SK-N-SH (cell line): ENCODE results near the gene SNRPA1. TPM values are rescaled to one million over a fixed set of nuclear protein-coding genes. Genes with fewer than 3 reads are reported as not detected.

Experiments
- CTCF ChIA-PET: fragments of 300-600, 350-600 bp; formaldehyde crosslinking; extraction: SDS; loops from one replicate; lab custom pipeline; 2021; lab: Yijun Ruan, JAX
- POLR2A ChIA-PET: fragments of 350-600 bp; sonication (Branson Sonifier 250); formaldehyde crosslinking; extraction: SDS; loops from one replicate; lab custom pipeline; 2020; ENCODE audit warnings: antibody characterized with exemption, inconsistent platforms; lab: Yijun Ruan, JAX
- DNase-seq: peaks from one replicate; pipeline ENCODE4 v3.0.0; 2012
- H2AFZ ChIP-seq: fragments of 200-600 bp; sonication (generic); 2 replicates; pipeline ENCODE4 v1.8.1; 2016; ENCODE audit warnings: antibody characterized with exemption, mild to moderate bottlenecking, low read depth
- H3F3A ChIP-seq: fragments of 200-600 bp; sonication (generic); replicated peaks from 2 replicates; pipeline ENCODE3; 2016; ENCODE audit warnings: antibody characterized with exemption, mild to moderate bottlenecking; ENCODE audit not compliant: insufficient read depth
- H3K27ac ChIP-seq, 2 experiments: fragments of 200-500 bp in 1 of 2; fragments of 200-600 bp in 1 of 2; sonication (Bioruptor generic) in 1 of 2; sonication (generic), shearing (Covaris generic) in 1 of 2; 2 replicates each; pipeline versions ENCODE4 v1.5.1 to v1.6.1; 2014 to 2016; ENCODE audit warnings: low read depth in 2 of 2, inconsistent platforms in 1 of 2, low read length in 1 of 2, mild to moderate bottlenecking in 1 of 2, mixed read lengths in 1 of 2
- H3K27me3 ChIP-seq: fragments of 200-600 bp; sonication (generic), shearing (Covaris generic); 2 replicates; pipeline ENCODE4 v1.6.1; 2016; ENCODE audit warnings: mixed run types; ENCODE audit not compliant: insufficient read depth
- H3K36me3 ChIP-seq, 2 experiments: fragments of 200-500 bp in 1 of 2; fragments of 200-600 bp in 1 of 2; sonication (Bioruptor generic) in 1 of 2; sonication (generic) in 1 of 2; replicated peaks in 1 of 2; 2 replicates each; pipeline versions ENCODE3 to v1.5.1; 2014 to 2016; ENCODE audit warnings: low read length in 1 of 2, mild to moderate bottlenecking in 1 of 2; ENCODE audit not compliant: insufficient read depth in 2 of 2, control insufficient read depth in 1 of 2
- H3K4me1 ChIP-seq, 2 experiments: fragments of 200-500 bp in 1 of 2; fragments of 200-600 bp in 1 of 2; sonication (Bioruptor generic) in 1 of 2; sonication (generic), shearing (Covaris generic) in 1 of 2; 2 replicates each; pipeline versions ENCODE4 v1.5.1 to v1.6.1; 2014 to 2016; ENCODE audit warnings: low read depth in 1 of 2, low read length in 1 of 2, mixed run types in 1 of 2; ENCODE audit not compliant: insufficient read depth in 2 of 2, control insufficient read depth in 1 of 2
- H3K4me2 ChIP-seq: fragments of 200-600 bp; sonication (generic), shearing (Covaris generic); 2 replicates; pipeline ENCODE4 v1.6.1; 2017; ENCODE audit warnings: mixed run types
- H3K4me3 ChIP-seq, 2 experiments: fragments of 200-500 bp in 1 of 2; fragments of 200-600 bp in 1 of 2; sonication (Bioruptor generic) in 1 of 2; sonication (generic), shearing (Covaris generic) in 1 of 2; 2 replicates each; pipeline versions ENCODE4 v1.5.1 to v1.8.1; 2014 to 2016; ENCODE audit warnings: low read depth in 2 of 2, inconsistent platforms in 1 of 2, low read length in 1 of 2, mild to moderate bottlenecking in 1 of 2, mixed read lengths in 1 of 2, moderate library complexity in 1 of 2
- H3K79me2 ChIP-seq: fragments of 200-600 bp; sonication (generic); 2 replicates; pipeline ENCODE4 v1.8.1; 2017; ENCODE audit warnings: mild to moderate bottlenecking; ENCODE audit not compliant: insufficient read depth
- H3K9ac ChIP-seq: fragments of 200-600 bp; sonication (generic); 2 replicates; pipeline ENCODE4 v1.6.1; 2017; ENCODE audit warnings: mixed run types
- H3K9me2 ChIP-seq: fragments of 200-600 bp; sonication (generic); 2 replicates; pipeline ENCODE4 v1.6.1; 2017; ENCODE audit warnings: mixed run types
- H3K9me3 ChIP-seq: fragments of 200-600 bp; sonication (generic); 2 replicates; pipeline ENCODE4 v1.6.1; 2017; ENCODE audit warnings: mixed run types, mild to moderate bottlenecking, moderate library complexity
- H4K20me1 ChIP-seq: fragments of 200-600 bp; sonication (generic); 2 replicates; pipeline ENCODE4 v1.6.1; 2017; ENCODE audit warnings: mild to moderate bottlenecking, mixed run types; ENCODE audit not compliant: insufficient read depth
- CHD2 ChIP-seq: fragments of 150-350 bp; IDR thresholded peaks from 2 replicates; pipeline ENCODE4 v1.6.1; 2018; ENCODE audit warnings: low read length; ENCODE audit not compliant: partially characterized antibody
- CTCF ChIP-seq: fragments of 200-600 bp; sonication (generic); IDR thresholded peaks from 2 replicates; pipeline ENCODE4 v1.6.1; 2017; ENCODE audit warnings: antibody characterized with exemption, mild to moderate bottlenecking, moderate library complexity
- ELF1 ChIP-seq: IDR thresholded peaks from 2 replicates; pipeline ENCODE4 v1.4.0; 2012
- FOXJ3 ChIP-seq: sonication (generic); formaldehyde crosslinking; IDR thresholded peaks from 2 replicates; pipeline ENCODE4 v1.5.1; 2020; ENCODE audit warnings: mild to moderate bottlenecking, missing genetic modification reagents
- FOXM1 ChIP-seq: IDR thresholded peaks from 2 replicates; pipeline ENCODE4 v1.4.0; 2012; ENCODE audit warnings: low read depth, mild to moderate bottlenecking
- GABPA ChIP-seq: IDR thresholded peaks from 2 replicates; pipeline ENCODE4 v1.4.0; 2012; ENCODE audit warnings: low read depth, mild to moderate bottlenecking
- MEF2A ChIP-seq: IDR thresholded peaks from 2 replicates; pipeline ENCODE4 v1.4.0; 2012; ENCODE audit warnings: low read depth, borderline replicate concordance
- NFIC ChIP-seq: IDR thresholded peaks from 2 replicates; pipeline ENCODE4 v1.4.0; 2012; ENCODE audit warnings: borderline replicate concordance
- RAD21 ChIP-seq: IDR thresholded peaks from 2 replicates; pipeline ENCODE4 v1.6.1; 2012; ENCODE audit warnings: mild to moderate bottlenecking, low read length
- RCOR1 ChIP-seq: fragments of 150-350 bp; IDR thresholded peaks from 2 replicates; pipeline ENCODE4 v1.6.1; 2017; ENCODE audit warnings: antibody characterized with exemption, low read length
- REST ChIP-seq: IDR thresholded peaks from 2 replicates; pipeline ENCODE4 v1.6.1; 2012; ENCODE audit warnings: mild to moderate bottlenecking, low read depth, low read length, moderate library complexity
- RXRA ChIP-seq: IDR thresholded peaks from 2 replicates; pipeline ENCODE4 v1.4.0; 2012; ENCODE audit warnings: low read depth, mild to moderate bottlenecking, borderline replicate concordance
- SIN3A ChIP-seq: IDR thresholded peaks from 2 replicates; pipeline ENCODE4 v1.6.1; 2012; ENCODE audit warnings: low read depth, mild to moderate bottlenecking, low read length, moderate library complexity, borderline replicate concordance
- TAF1 ChIP-seq: IDR thresholded peaks from 2 replicates; pipeline ENCODE4 v1.6.1; 2012; ENCODE audit warnings: low read depth, mild to moderate bottlenecking, low read length, moderate library complexity, borderline replicate concordance
- USF1 ChIP-seq: IDR thresholded peaks from 2 replicates; pipeline ENCODE4 v1.4.0; 2012; ENCODE audit warnings: low read depth, borderline replicate concordance
- WGBS: methylation state at CpG from one replicate; pipeline ENCODE4 v1.1.6; 2017; ENCODE audit warnings: low lambda C conversion rate; 5-methylcytosine and 5-hydroxymethylcytosine counted together
- polyA plus RNA-seq, 3 experiments: library from polyadenylated mRNA; depleted of rRNA; stranded (reverse); fragments of >200 nt; gene quantifications; 2 replicates each; pipeline ENCODE4 v1.2.3, GENCODE V29; 2012
- TF ChIP-seq, protein P1 (sequence below): IDR thresholded peaks from 2 replicates; pipeline ENCODE4 v1.4.0; 2012; ENCODE audit warnings: low read depth, borderline replicate concordance
- TF ChIP-seq, protein P2 (sequence below): fragments of 150-350 bp; IDR thresholded peaks from 2 replicates; pipeline ENCODE4 v1.6.1; 2016; ENCODE audit warnings: mild to moderate bottlenecking, low read depth, low read length

SNRPA1 gene
- polyA plus RNA-seq, 1 of the 3 experiments (the other 2 are of a cell fraction) = 62.3 TPM

- ChIA-PET CTCF (interaction anchor here (1.2 to 12.8 kb wide), 10 partner anchors 11 to 328 kb away, joined by 3 to 190 read pairs (median 24); no protein-coding TSS in a partner anchor), POLR2A (no interaction called here)
- H3K9ac ChIP-seq = no peak overlapping the region
- no peak overlapping the region for H2AFZ ChIP-seq
- no peaks in the 10 kb centered on the region for H3K27me3 ChIP-seq
- H3K9me2 ChIP-seq = no peaks in the 10 kb centered on the region
- peaks cover 0 to 12% of the 10 kb centered on the region in 2 experiments; a peak in 2 of 4 replicates for H3K4me1 ChIP-seq
- no peaks in the 10 kb centered on the region for H3K36me3 ChIP-seq
- H3K27ac ChIP-seq = no peak overlapping the region
- peak; percentile 58 for TF ChIP-seq CTCF
- TF ChIP-seq NFIC = no peak
- no peak overlapping the region for H3K4me2 ChIP-seq
- no peak overlapping the region for H3K4me3 ChIP-seq
- H3K79me2 ChIP-seq = no peaks in the 10 kb centered on the region
- H3F3A ChIP-seq = peaks cover 4% of the 10 kb centered on the region
- no peaks in the 10 kb centered on the region for H4K20me1 ChIP-seq
- no peak for DNase-seq
- H3K9me3 ChIP-seq = no peaks in the 10 kb centered on the region
- 87% methylated on average over 6 of the region's 6 CpGs for WGBS
Measured at GRCh38 chr15:101256757-101257156, 38.3 kb downstream of the SNRPA1 start.

GRCh38 chr15:101255615-101256241, 39.3 kb downstream of the SNRPA1 start:
- peaks cover 4% of the 10 kb centered on the region for H3F3A ChIP-seq
- POLR2A ChIA-PET = interaction anchor here (1.2 kb wide), 1 partner anchor 134 kb away, joined by 3 read pairs; no protein-coding TSS in a partner anchor
- H3K27ac ChIP-seq = peak overlapping the region in 1 of 2 experiments; percentile 58; a peak in 2 of 4 replicates
- no peaks in the 10 kb centered on the region for H3K9me3 ChIP-seq
- H3K4me1 ChIP-seq = peaks cover 0 to 12% of the 10 kb centered on the region in 2 experiments; a peak in 2 of 4 replicates
- no peak overlapping the region for H3K4me3 ChIP-seq
- CTCF ChIA-PET = interaction anchor here (0.6 to 12.8 kb wide), 11 partner anchors 10 to 338 kb away, joined by 3 to 190 read pairs (median 5); no protein-coding TSS in a partner anchor
- no peak overlapping the region for H2AFZ ChIP-seq
- DNase-seq = no peak
- H3K79me2 ChIP-seq = peaks cover 3% of the 10 kb centered on the region
- H3K27me3 ChIP-seq = no peaks in the 10 kb centered on the region
- 59% methylated on average over 8 of the region's 8 CpGs for WGBS
- H3K4me2 ChIP-seq = no peak overlapping the region
- H3K9ac ChIP-seq = no peak overlapping the region
- H3K9me2 ChIP-seq = no peaks in the 10 kb centered on the region
- H4K20me1 ChIP-seq = 0 out of 2 replicates have a peak, but pooled peaks cover 1% of the 10 kb centered on the region
- H3K36me3 ChIP-seq = no peaks in the 10 kb centered on the region
- TF ChIP-seq FOXJ3 (CRISPR knock-in tag) (no peak), RXRA (no peak), ELF1 (no peak), FOXM1 (no peak), USF1 (no peak), MEF2A (no peak), TAF1 (no peak), CHD2 (no peak), GABPA (no peak), REST (no peak), NFIC (no peak), RAD21 (no peak), RCOR1 (no peak), SIN3A (no peak)
- TF ChIP-seq, protein P1, sequence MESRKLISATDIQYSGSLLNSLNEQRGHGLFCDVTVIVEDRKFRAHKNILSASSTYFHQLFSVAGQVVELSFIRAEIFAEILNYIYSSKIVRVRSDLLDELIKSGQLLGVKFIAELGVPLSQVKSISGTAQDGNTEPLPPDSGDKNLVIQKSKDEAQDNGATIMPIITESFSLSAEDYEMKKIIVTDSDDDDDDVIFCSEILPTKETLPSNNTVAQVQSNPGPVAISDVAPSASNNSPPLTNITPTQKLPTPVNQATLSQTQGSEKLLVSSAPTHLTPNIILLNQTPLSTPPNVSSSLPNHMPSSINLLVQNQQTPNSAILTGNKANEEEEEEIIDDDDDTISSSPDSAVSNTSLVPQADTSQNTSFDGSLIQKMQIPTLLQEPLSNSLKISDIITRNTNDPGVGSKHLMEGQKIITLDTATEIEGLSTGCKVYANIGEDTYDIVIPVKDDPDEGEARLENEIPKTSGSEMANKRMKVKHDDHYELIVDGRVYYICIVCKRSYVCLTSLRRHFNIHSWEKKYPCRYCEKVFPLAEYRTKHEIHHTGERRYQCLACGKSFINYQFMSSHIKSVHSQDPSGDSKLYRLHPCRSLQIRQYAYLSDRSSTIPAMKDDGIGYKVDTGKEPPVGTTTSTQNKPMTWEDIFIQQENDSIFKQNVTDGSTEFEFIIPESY = no peak
- TF ChIP-seq, protein P2, sequence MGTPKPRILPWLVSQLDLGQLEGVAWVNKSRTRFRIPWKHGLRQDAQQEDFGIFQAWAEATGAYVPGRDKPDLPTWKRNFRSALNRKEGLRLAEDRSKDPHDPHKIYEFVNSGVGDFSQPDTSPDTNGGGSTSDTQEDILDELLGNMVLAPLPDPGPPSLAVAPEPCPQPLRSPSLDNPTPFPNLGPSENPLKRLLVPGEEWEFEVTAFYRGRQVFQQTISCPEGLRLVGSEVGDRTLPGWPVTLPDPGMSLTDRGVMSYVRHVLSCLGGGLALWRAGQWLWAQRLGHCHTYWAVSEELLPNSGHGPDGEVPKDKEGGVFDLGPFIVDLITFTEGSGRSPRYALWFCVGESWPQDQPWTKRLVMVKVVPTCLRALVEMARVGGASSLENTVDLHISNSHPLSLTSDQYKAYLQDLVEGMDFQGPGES = no peak
